SK-N-SH (cell line): ENCODE data around the gene RIC8B. TPM values are rescaled to one million over a fixed set of nuclear protein-coding genes. Genes with fewer than 3 reads are reported as not detected.

Experiments used
- CTCF ChIA-PET: fragments of 300-600, 350-600 bp; formaldehyde crosslinking; extraction: SDS; loops from one replicate; lab custom pipeline; 2021; lab: Yijun Ruan, JAX
- POLR2A ChIA-PET: fragments of 350-600 bp; sonication (Branson Sonifier 250); formaldehyde crosslinking; extraction: SDS; loops from one replicate; lab custom pipeline; 2020; ENCODE audit warnings: antibody characterized with exemption, inconsistent platforms; lab: Yijun Ruan, JAX
- DNase-seq: peaks from one replicate; pipeline ENCODE4 v3.0.0; 2012
- H2AFZ ChIP-seq: fragments of 200-600 bp; sonication (generic); 2 replicates; pipeline ENCODE4 v1.8.1; 2016; ENCODE audit warnings: antibody characterized with exemption, mild to moderate bottlenecking, low read depth
- H3F3A ChIP-seq: fragments of 200-600 bp; sonication (generic); replicated peaks from 2 replicates; pipeline ENCODE3; 2016; ENCODE audit warnings: antibody characterized with exemption, mild to moderate bottlenecking; ENCODE audit not compliant: insufficient read depth
- H3K27ac ChIP-seq, 2 experiments: fragments of 200-500 bp in 1 of 2; fragments of 200-600 bp in 1 of 2; sonication (Bioruptor generic) in 1 of 2; sonication (generic), shearing (Covaris generic) in 1 of 2; 2 replicates each; pipeline versions ENCODE4 v1.5.1 to v1.6.1; 2014 to 2016; ENCODE audit warnings: low read depth in 2 of 2, inconsistent platforms in 1 of 2, low read length in 1 of 2, mild to moderate bottlenecking in 1 of 2, mixed read lengths in 1 of 2
- H3K27me3 ChIP-seq: fragments of 200-600 bp; sonication (generic), shearing (Covaris generic); 2 replicates; pipeline ENCODE4 v1.6.1; 2016; ENCODE audit warnings: mixed run types; ENCODE audit not compliant: insufficient read depth
- H3K36me3 ChIP-seq, 2 experiments: fragments of 200-500 bp in 1 of 2; fragments of 200-600 bp in 1 of 2; sonication (Bioruptor generic) in 1 of 2; sonication (generic) in 1 of 2; replicated peaks in 1 of 2; 2 replicates each; pipeline versions ENCODE3 to v1.5.1; 2014 to 2016; ENCODE audit warnings: low read length in 1 of 2, mild to moderate bottlenecking in 1 of 2; ENCODE audit not compliant: insufficient read depth in 2 of 2, control insufficient read depth in 1 of 2
- H3K4me1 ChIP-seq, 2 experiments: fragments of 200-500 bp in 1 of 2; fragments of 200-600 bp in 1 of 2; sonication (Bioruptor generic) in 1 of 2; sonication (generic), shearing (Covaris generic) in 1 of 2; 2 replicates each; pipeline versions ENCODE4 v1.5.1 to v1.6.1; 2014 to 2016; ENCODE audit warnings: low read depth in 1 of 2, low read length in 1 of 2, mixed run types in 1 of 2; ENCODE audit not compliant: insufficient read depth in 2 of 2, control insufficient read depth in 1 of 2
- H3K4me2 ChIP-seq: fragments of 200-600 bp; sonication (generic), shearing (Covaris generic); 2 replicates; pipeline ENCODE4 v1.6.1; 2017; ENCODE audit warnings: mixed run types
- H3K4me3 ChIP-seq, 2 experiments: fragments of 200-500 bp in 1 of 2; fragments of 200-600 bp in 1 of 2; sonication (Bioruptor generic) in 1 of 2; sonication (generic), shearing (Covaris generic) in 1 of 2; 2 replicates each; pipeline versions ENCODE4 v1.5.1 to v1.8.1; 2014 to 2016; ENCODE audit warnings: low read depth in 2 of 2, inconsistent platforms in 1 of 2, low read length in 1 of 2, mild to moderate bottlenecking in 1 of 2, mixed read lengths in 1 of 2, moderate library complexity in 1 of 2
- H3K79me2 ChIP-seq: fragments of 200-600 bp; sonication (generic); 2 replicates; pipeline ENCODE4 v1.8.1; 2017; ENCODE audit warnings: mild to moderate bottlenecking; ENCODE audit not compliant: insufficient read depth
- H3K9ac ChIP-seq: fragments of 200-600 bp; sonication (generic); 2 replicates; pipeline ENCODE4 v1.6.1; 2017; ENCODE audit warnings: mixed run types
- H3K9me2 ChIP-seq: fragments of 200-600 bp; sonication (generic); 2 replicates; pipeline ENCODE4 v1.6.1; 2017; ENCODE audit warnings: mixed run types
- H3K9me3 ChIP-seq: fragments of 200-600 bp; sonication (generic); 2 replicates; pipeline ENCODE4 v1.6.1; 2017; ENCODE audit warnings: mixed run types, mild to moderate bottlenecking, moderate library complexity
- H4K20me1 ChIP-seq: fragments of 200-600 bp; sonication (generic); 2 replicates; pipeline ENCODE4 v1.6.1; 2017; ENCODE audit warnings: mild to moderate bottlenecking, mixed run types; ENCODE audit not compliant: insufficient read depth
- ELF1 ChIP-seq: IDR thresholded peaks from 2 replicates; pipeline ENCODE4 v1.4.0; 2012
- EP300 ChIP-seq, 2 experiments: IDR thresholded peaks; 2 replicates each; pipeline versions ENCODE4 v1.4.0 to v1.6.1; 2012; ENCODE audit warnings: borderline replicate concordance in 1 of 2, low read depth in 1 of 2, low read length in 1 of 2
- EZH2phosphoT487 ChIP-seq: fragments of 200-600 bp; sonication (generic); IDR thresholded peaks from 2 replicates; pipeline ENCODE4 v1.6.1; 2017; ENCODE audit warnings: low read depth, mixed run types, mild to moderate bottlenecking, antibody characterized with exemption, moderate library complexity, borderline replicate concordance
- FOSL2 ChIP-seq: IDR thresholded peaks from 2 replicates; pipeline ENCODE4 v1.4.0; 2012; ENCODE audit warnings: low read depth, mild to moderate bottlenecking, moderate library complexity, borderline replicate concordance
- FOXJ3 ChIP-seq: sonication (generic); formaldehyde crosslinking; IDR thresholded peaks from 2 replicates; pipeline ENCODE4 v1.5.1; 2020; ENCODE audit warnings: mild to moderate bottlenecking, missing genetic modification reagents
- FOXM1 ChIP-seq: IDR thresholded peaks from 2 replicates; pipeline ENCODE4 v1.4.0; 2012; ENCODE audit warnings: low read depth, mild to moderate bottlenecking
- GABPA ChIP-seq: IDR thresholded peaks from 2 replicates; pipeline ENCODE4 v1.4.0; 2012; ENCODE audit warnings: low read depth, mild to moderate bottlenecking
- IRF3 ChIP-seq: fragments of 150-350 bp; IDR thresholded peaks from 2 replicates; pipeline ENCODE4 v1.6.1; 2016; ENCODE audit warnings: mild to moderate bottlenecking, low read depth, low read length
- JUND ChIP-seq: IDR thresholded peaks from 2 replicates; pipeline ENCODE4 v1.4.0; 2012
- MEF2A ChIP-seq: IDR thresholded peaks from 2 replicates; pipeline ENCODE4 v1.4.0; 2012; ENCODE audit warnings: low read depth, borderline replicate concordance
- MXI1 ChIP-seq: IDR thresholded peaks from 2 replicates; pipeline ENCODE4 v1.6.1; 2012; ENCODE audit warnings: mild to moderate bottlenecking, low read depth, low read length, improper control_type of control experiment
- PBX3 ChIP-seq: IDR thresholded peaks from 2 replicates; pipeline ENCODE4; 2012
- RAD21 ChIP-seq: IDR thresholded peaks from 2 replicates; pipeline ENCODE4 v1.6.1; 2012; ENCODE audit warnings: mild to moderate bottlenecking, low read length
- RFX5 ChIP-seq: IDR thresholded peaks from 2 replicates; pipeline ENCODE4 v1.6.1; 2012; ENCODE audit warnings: mild to moderate bottlenecking, improper control_type of control experiment, low read length
- RXRA ChIP-seq: IDR thresholded peaks from 2 replicates; pipeline ENCODE4 v1.4.0; 2012; ENCODE audit warnings: low read depth, mild to moderate bottlenecking, borderline replicate concordance
- SIN3A ChIP-seq: IDR thresholded peaks from 2 replicates; pipeline ENCODE4 v1.6.1; 2012; ENCODE audit warnings: low read depth, mild to moderate bottlenecking, low read length, moderate library complexity, borderline replicate concordance
- SMC3 ChIP-seq: IDR thresholded peaks from 2 replicates; pipeline ENCODE4 v1.6.1; 2012; ENCODE audit warnings: low read depth, low read length, improper control_type of control experiment
- TAF1 ChIP-seq: IDR thresholded peaks from 2 replicates; pipeline ENCODE4 v1.6.1; 2012; ENCODE audit warnings: low read depth, mild to moderate bottlenecking, low read length, moderate library complexity, borderline replicate concordance
- TCF12 ChIP-seq: IDR thresholded peaks from 2 replicates; pipeline ENCODE4 v1.4.0; 2012
- TEAD4 ChIP-seq: IDR thresholded peaks from 2 replicates; pipeline ENCODE4 v1.4.0; 2012; ENCODE audit warnings: mild to moderate bottlenecking, borderline replicate concordance; ENCODE audit not compliant: insufficient read depth
- WGBS: methylation state at CpG from one replicate; pipeline ENCODE4 v1.1.6; 2017; ENCODE audit warnings: low lambda C conversion rate; 5-methylcytosine and 5-hydroxymethylcytosine counted together
- polyA plus RNA-seq, 3 experiments: library from polyadenylated mRNA; depleted of rRNA; stranded (reverse); fragments of >200 nt; gene quantifications; 2 replicates each; pipeline ENCODE4 v1.2.3, GENCODE V29; 2012
- TF ChIP-seq, protein P1 (sequence below): fragments of 150-350 bp; IDR thresholded peaks from 2 replicates; pipeline ENCODE4 v1.6.1; 2017; ENCODE audit warnings: antibody characterized with exemption, low read length, low read depth, borderline replicate concordance
- TF ChIP-seq, protein P2 (sequence below): IDR thresholded peaks from 2 replicates; pipeline ENCODE4 v1.4.0; 2012; ENCODE audit warnings: low read depth
- TF ChIP-seq, protein P3 (sequence below): IDR thresholded peaks from 2 replicates; pipeline ENCODE4 v1.4.0; 2012; ENCODE audit warnings: low read depth, borderline replicate concordance

Gene RIC8B
- polyA plus RNA-seq, 1 of the 3 experiments (the other 2 are of a cell fraction), result 6.2 TPM

DNA sequence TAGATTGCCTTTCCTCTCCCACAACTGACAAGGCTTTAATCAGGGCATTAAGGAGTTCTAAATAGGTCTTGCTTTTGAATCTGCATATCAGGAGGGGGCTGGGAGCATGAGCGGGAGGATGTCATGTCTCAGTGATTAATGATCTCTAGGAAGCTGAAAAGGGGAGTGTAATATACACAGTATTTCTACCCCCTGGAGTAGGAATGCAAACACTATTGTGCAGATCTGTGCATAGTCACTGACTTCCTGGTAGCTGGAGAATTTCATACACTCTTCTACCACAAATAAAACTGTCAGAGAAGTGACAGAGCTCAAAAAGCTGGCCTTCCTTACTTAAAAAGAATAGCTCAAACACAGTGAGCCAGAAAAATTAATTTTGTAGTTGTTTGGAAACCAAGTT, 65.8 kb downstream of the RIC8B start:
- POLR2A ChIA-PET, result no interaction called here
- TF ChIP-seq SIN3A, result no peak
- no peak for TF ChIP-seq RXRA
- TF ChIP-seq ELF1, result 0 out of 2 replicates have a peak, but pooled peaks have one; percentile 18
- no peak for TF ChIP-seq MEF2A
- TF ChIP-seq MXI1, result no peak
- TF ChIP-seq EZH2phosphoT487, result no peak
- TF ChIP-seq PBX3, result peak; percentile 91
- TF ChIP-seq SMC3, result no peak
- TF ChIP-seq TAF1, result no peak
- peak in 1 of 2 experiments; percentile 54; a peak in 1 of 4 replicates for TF ChIP-seq EP300 (IDR thresholded peaks at IDR 0.05; ENCODE audit: borderline replicate concordance in 1 of 2, low read depth in 1 of 2, low read length in 1 of 2)
- TF ChIP-seq RAD21, result no peak
- TF ChIP-seq FOXJ3 (CRISPR knock-in tag), result no peak
- no peak for TF ChIP-seq FOXM1
- TF ChIP-seq, protein P1, sequence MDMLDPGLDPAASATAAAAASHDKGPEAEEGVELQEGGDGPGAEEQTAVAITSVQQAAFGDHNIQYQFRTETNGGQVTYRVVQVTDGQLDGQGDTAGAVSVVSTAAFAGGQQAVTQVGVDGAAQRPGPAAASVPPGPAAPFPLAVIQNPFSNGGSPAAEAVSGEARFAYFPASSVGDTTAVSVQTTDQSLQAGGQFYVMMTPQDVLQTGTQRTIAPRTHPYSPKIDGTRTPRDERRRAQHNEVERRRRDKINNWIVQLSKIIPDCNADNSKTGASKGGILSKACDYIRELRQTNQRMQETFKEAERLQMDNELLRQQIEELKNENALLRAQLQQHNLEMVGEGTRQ, result no peak
- no peak for TF ChIP-seq IRF3
- no peak for TF ChIP-seq RFX5
- no peak for TF ChIP-seq GABPA
- TF ChIP-seq JUND, result no peak
- TF ChIP-seq, protein P2, sequence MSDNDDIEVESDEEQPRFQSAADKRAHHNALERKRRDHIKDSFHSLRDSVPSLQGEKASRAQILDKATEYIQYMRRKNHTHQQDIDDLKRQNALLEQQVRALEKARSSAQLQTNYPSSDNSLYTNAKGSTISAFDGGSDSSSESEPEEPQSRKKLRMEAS, result no peak
- peak; percentile 35; the same call in 1 of the 2 replicates for TF ChIP-seq TEAD4
- TF ChIP-seq, protein P3, sequence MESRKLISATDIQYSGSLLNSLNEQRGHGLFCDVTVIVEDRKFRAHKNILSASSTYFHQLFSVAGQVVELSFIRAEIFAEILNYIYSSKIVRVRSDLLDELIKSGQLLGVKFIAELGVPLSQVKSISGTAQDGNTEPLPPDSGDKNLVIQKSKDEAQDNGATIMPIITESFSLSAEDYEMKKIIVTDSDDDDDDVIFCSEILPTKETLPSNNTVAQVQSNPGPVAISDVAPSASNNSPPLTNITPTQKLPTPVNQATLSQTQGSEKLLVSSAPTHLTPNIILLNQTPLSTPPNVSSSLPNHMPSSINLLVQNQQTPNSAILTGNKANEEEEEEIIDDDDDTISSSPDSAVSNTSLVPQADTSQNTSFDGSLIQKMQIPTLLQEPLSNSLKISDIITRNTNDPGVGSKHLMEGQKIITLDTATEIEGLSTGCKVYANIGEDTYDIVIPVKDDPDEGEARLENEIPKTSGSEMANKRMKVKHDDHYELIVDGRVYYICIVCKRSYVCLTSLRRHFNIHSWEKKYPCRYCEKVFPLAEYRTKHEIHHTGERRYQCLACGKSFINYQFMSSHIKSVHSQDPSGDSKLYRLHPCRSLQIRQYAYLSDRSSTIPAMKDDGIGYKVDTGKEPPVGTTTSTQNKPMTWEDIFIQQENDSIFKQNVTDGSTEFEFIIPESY, result no peak
- peak; percentile 84 for TF ChIP-seq TCF12
- TF ChIP-seq FOSL2, result peak; percentile 7; the same call in 1 of the 2 replicates
- Histone ChIP-seq H3K4me2 (peak overlapping the region; percentile 14), H3K27me3 (no peaks in the 10 kb centered on the region), H4K20me1 (no peaks in the 10 kb centered on the region), H3K9me3 (no peaks in the 10 kb centered on the region), H3K79me2 (0 out of 2 replicates have a peak, but pooled peaks cover 11% of the 10 kb centered on the region), H3K36me3 (peaks cover 17 to 31% of the 10 kb centered on the region in 2 experiments), H3K9ac (no peak overlapping the region), H3K9me2 (no peaks in the 10 kb centered on the region), H3F3A (peaks cover 11% of the 10 kb centered on the region), H3K4me1 (peaks cover 9 to 27% of the 10 kb centered on the region in 2 experiments; a peak in 2 of 4 replicates), H2AFZ (no peak overlapping the region), H3K4me3 (no peak overlapping the region), H3K27ac (peak overlapping the region in 1 of 2 experiments; percentile 60; a peak in 3 of 4 replicates)
- DNase-seq, result peak; percentile 7
- CTCF ChIA-PET, result interaction anchor here (1.1 to 2.7 kb wide), 2 partner anchors 454 to 478 kb away, joined by 3 to 18 read pairs; no protein-coding TSS in a partner anchor
- WGBS, result 22% methylated on average over 1 of the region's 1 CpG
